GM21576 (cell line): ENCODE data around the gene RXFP2.

Source experiments
- ATAC-seq: cut with Tn5 transposase; IDR thresholded peaks from one replicate; pipeline ENCODE4 v1.9.1; 2021; ENCODE audit warnings: mild to moderate bottlenecking, moderate library complexity; ENCODE audit not compliant: unreplicated experiment

RXFP2 gene

GRCh38 chr13:31824705-31825517 lies 85.6 kb downstream of the RXFP2 start:
- no peak for ATAC-seq

- no peak for ATAC-seq
Measured at GRCh38 chr13:31826521-31826920, 87.2 kb downstream of the RXFP2 start.

GRCh38 chr13:31827707-31828106 lies 88.4 kb downstream of the RXFP2 start:
- ATAC-seq: no peak

DNA sequence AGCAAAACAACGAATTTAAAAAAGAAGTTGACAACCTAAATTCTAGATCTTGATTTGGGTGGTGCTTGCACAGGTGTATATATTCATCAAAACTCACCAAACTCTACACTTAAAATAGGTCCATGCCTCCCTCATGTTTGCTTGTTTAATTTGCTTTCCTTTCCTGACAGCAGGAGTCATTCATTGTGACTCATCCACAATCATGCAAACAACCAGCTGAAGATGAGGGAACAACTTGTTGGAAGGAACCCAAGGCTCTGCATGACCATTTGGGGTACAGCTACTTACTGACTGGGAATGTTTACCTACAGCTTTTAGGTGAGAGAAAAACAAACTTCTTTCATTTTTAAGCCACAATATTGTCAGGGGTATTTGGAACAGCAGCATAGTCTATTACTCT lies 96.6 kb downstream of the RXFP2 start:
- no peak for ATAC-seq

DNA sequence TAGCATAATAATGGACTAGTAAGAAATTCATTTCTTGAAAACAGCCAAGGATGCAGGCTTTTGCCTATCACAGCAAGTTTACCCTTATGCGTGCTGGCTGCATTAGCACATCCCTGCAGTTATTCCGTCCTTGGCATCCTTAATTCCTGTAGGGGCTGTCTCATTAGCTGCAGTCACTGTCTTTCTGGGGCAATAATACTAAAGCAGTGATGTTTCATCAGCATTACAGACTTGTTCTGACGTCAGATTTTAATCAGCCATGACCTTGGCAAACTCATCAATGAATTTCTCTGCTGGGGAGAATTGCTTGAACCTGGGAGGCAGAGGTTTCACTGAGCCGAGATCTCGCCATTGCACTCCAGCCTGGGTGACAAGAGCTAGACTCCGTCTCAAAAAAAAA lies 103.7 kb downstream of the RXFP2 start:
- no peak for ATAC-seq

DNA sequence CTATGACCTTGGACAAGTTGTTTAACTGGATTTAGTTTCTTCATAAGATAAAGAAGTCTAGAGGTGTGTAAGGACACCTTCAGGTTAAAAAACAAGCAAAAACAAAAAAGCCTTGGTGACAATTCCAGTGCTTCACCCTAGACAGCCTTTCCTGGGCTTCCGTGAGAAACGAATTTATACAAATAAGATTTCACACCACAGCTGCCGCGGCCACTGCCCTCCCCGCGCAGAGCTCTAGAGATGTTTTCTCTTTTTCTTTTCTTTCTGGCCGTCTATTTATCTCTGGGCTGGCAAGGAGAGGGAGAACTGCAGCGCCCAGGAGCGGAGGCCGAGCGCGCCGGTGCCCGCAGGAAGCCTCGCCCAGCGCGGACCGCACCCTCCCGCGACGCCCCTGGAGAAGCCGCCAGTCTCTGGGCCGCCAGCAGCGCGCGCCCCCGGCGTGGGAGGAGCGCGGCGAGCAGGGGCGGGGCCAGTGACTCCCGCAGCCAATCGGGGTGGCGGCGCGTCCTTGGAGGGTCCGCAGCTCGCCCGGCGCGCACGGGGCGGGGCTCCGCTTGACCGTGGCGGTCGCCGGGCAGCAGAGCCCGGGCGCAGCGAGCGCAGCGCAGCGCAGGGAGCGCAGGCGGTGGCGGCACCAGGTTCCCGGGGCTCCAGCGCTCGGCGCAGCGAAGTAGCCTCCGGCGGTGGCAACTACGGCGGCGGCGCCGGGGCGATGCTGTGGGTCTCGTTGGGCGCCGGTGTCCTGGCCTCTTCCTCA lies 107.0 kb downstream of the RXFP2 start:
- ATAC-seq: peak; percentile 98

- no peak for ATAC-seq
Measured at GRCh38 chr13:31846961-31847752, 107.8 kb downstream of the RXFP2 start.

DNA sequence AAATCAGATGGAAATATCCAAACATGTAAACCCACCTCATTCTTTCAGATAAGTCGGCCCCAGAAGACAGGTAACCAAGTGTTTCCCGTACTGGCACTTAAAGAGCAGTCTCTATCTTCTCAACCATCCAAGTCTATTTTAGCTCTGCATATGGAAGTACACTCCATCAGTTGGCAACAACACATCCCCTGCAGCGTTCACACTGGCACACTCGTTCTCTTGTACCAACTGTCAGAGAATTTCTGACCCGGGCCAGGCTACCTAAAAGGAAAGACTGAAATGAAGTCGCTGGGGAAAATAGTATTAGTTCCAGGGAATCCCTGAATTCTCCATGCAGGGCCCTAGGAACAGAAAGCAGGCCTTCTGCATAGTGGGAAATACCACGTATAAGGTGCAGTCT lies 109.3 kb downstream of the RXFP2 start:
- no peak for ATAC-seq

- no peak for ATAC-seq
Measured at GRCh38 chr13:31849206-31849605, 109.9 kb downstream of the RXFP2 start.

- ATAC-seq: no peak
Measured at GRCh38 chr13:31850041-31850555, 110.8 kb downstream of the RXFP2 start.

GRCh38 chr13:31851216-31851615 lies 111.9 kb downstream of the RXFP2 start:
- ATAC-seq: no peak
